HepG2 (cell line): ENCODE measurements around the gene FETUB. TPM values are rescaled to one million over a fixed set of nuclear protein-coding genes. Genes with fewer than 3 reads are reported as not detected.

ENCODE experiments used
- CENPBD1 ChIP-seq: sonication (generic); formaldehyde crosslinking; IDR thresholded peaks from 2 replicates; pipeline ENCODE4 v1.8.0; 2022; ENCODE audit warnings: missing genetic modification reagents, low read depth, mild to moderate bottlenecking, borderline replicate concordance
- E2F1 ChIP-seq: sonication (generic); formaldehyde crosslinking; IDR thresholded peaks from 2 replicates; pipeline ENCODE4 v1.5.0; 2020; ENCODE audit warnings: missing genetic modification reagents
- EHMT2 ChIP-seq: fragments of 200-600 bp; sonication (generic); IDR thresholded peaks from 2 replicates; pipeline ENCODE4 v1.7.0; 2017; ENCODE audit warnings: antibody characterized with exemption, low read depth, low read length, borderline replicate concordance
- GPBP1L1 ChIP-seq: sonication (generic); formaldehyde crosslinking; IDR thresholded peaks from 2 replicates; pipeline ENCODE4 v1.5.0; 2020; ENCODE audit warnings: mild to moderate bottlenecking, missing genetic modification reagents
- JARID2 ChIP-seq: sonication (generic); formaldehyde crosslinking; IDR thresholded peaks from 2 replicates; pipeline ENCODE4 v1.8.1; 2023; ENCODE audit warnings: missing genetic modification reagents, inconsistent platforms; ENCODE audit not compliant: insufficient replicate concordance
- MIER2 ChIP-seq: IDR thresholded peaks from 2 replicates; pipeline ENCODE4 v1.6.1; 2016; ENCODE audit warnings: missing biosample characterization, missing genetic modification reagents
- MYNN ChIP-seq: sonication (generic); formaldehyde crosslinking; IDR thresholded peaks from 2 replicates; pipeline ENCODE4 v1.4.0; 2020; ENCODE audit warnings: mild to moderate bottlenecking, low read depth, missing genetic modification reagents
- MZF1 ChIP-seq: sonication (generic); formaldehyde crosslinking; IDR thresholded peaks from 2 replicates; pipeline ENCODE4 v1.8.1; 2023; ENCODE audit warnings: mild to moderate bottlenecking, missing genetic modification reagents, borderline replicate concordance
- UBTF ChIP-seq: sonication (generic); formaldehyde crosslinking; IDR thresholded peaks from 2 replicates; pipeline ENCODE4 v1.4.0; 2020; ENCODE audit warnings: mild to moderate bottlenecking, missing genetic modification reagents
- ZBTB49 ChIP-seq: sonication (generic); formaldehyde crosslinking; IDR thresholded peaks from 2 replicates; pipeline ENCODE4 v1.4.0; 2020; ENCODE audit warnings: missing genetic modification reagents, borderline replicate concordance
- ZNF207 ChIP-seq: fragments of 450-650 bp; IDR thresholded peaks from 2 replicates; pipeline ENCODE4 v1.6.1; 2016; ENCODE audit warnings: antibody characterized with exemption, borderline replicate concordance
- ZNF609 ChIP-seq: sonication (generic); formaldehyde crosslinking; IDR thresholded peaks from 2 replicates; pipeline ENCODE4 v1.4.0; 2020; ENCODE audit warnings: mild to moderate bottlenecking, missing genetic modification reagents, borderline replicate concordance
- ZNF891 ChIP-seq: sonication (generic); formaldehyde crosslinking; IDR thresholded peaks from 2 replicates; pipeline ENCODE4 v1.5.0; 2020; ENCODE audit warnings: mild to moderate bottlenecking, missing genetic modification reagents
- polyA plus RNA-seq, 8 experiments: library from polyadenylated mRNA; depleted of rRNA in 3 of 8; stranded (reverse) in 7 of 8; unstranded in 1 of 8; fragments of >200 nt; fragmentation: Illumina TruSeq in 4 of 8; extraction: Trizol in 4 of 8; gene quantifications; 2 replicates each; pipeline versions ENCODE4 v1.2.1 to v1.2.3, GENCODE V29; 2011 to 2016; ENCODE audit warnings: low read depth in 4 of 8, missing spikeins in 1 of 8, mixed read lengths in 1 of 8; ENCODE audit not compliant: insufficient read depth in 1 of 8
- total RNA-seq, 5 experiments: library from RNA; depleted of rRNA; stranded (reverse); fragments of >200 nt; fragmentation: Illumina TruSeq; extraction: Trizol; gene quantifications; 2 replicates each; pipeline ENCODE4 v1.2.3, GENCODE V29; 2016; ENCODE audit warnings: low read depth in 1 of 5

FETUB gene
- total and polyA plus RNA-seq, 2 of the 13 experiments (the other 11 are each of a cell fraction or from before 2014, with no cell fraction given), result 2.1 to 4.4 TPM

- TF ChIP-seq ZNF609 (CRISPR knock-in tag) (no peak), ZNF891 (CRISPR knock-in tag) (peak; percentile 91), E2F1 (CRISPR knock-in tag) (no peak), UBTF (no peak; the same call in 1 of the 2 replicates), EHMT2 (no peak), ZNF207 (no peak), JARID2 (CRISPR knock-in tag) (no peak), GPBP1L1 (CRISPR knock-in tag) (no peak), CENPBD1 (peak; percentile 91; the same call in 1 of the 2 replicates), MZF1 (CRISPR knock-in tag) (no peak), ZBTB49 (CRISPR knock-in tag) (no peak), MIER2 (CRISPR knock-in tag) (no peak), MYNN (no peak)
Observed at GRCh38 chr3:186617036-186617946, 22.9 kb upstream of the FETUB start (continued).
